Kasumi-1 (cell line): ENCODE data around the gene AK5.
A peak's percentile ranks its signal among the peaks of the same experiment; 100 is the strongest.

Source experiments
- DNase-seq, 2 experiments: peaks; one replicate each; lab custom pipeline; 2025; lab: John Stamatoyannopoulos, UW

Gene AK5

GRCh38 chr1:77281491-77282186 is at the start of gene AK5:
Gene AK5, plus strand, starts transcription at chr1:77282019. Its CDS starts 295 bp downstream, at chr1:77282314.
- peak; percentile 14 to 21 for DNase-seq

- no peak for DNase-seq
These were observed 49.0 kb upstream of the AK5 start for GRCh38 chr1:77232829-77233228.

- DNase-seq = no peak
These were observed 47.7 kb upstream of the AK5 start for GRCh38 chr1:77234096-77234495.

GRCh38 chr1:77234943-77235342 is 46.9 kb upstream of the AK5 start:
- DNase-seq = no peak

- DNase-seq = peak; percentile 64 to 72
These were observed 43.4 kb upstream of the AK5 start for GRCh38 chr1:77238462-77238861.

GRCh38 chr1:77239311-77239710 is 42.5 kb upstream of the AK5 start:
- DNase-seq = no peak

GRCh38 chr1:77245830-77246229 is 36.0 kb upstream of the AK5 start:
- DNase-seq = no peak

- no peak for DNase-seq
These were observed 31.7 kb upstream of the AK5 start for GRCh38 chr1:77250126-77250525.

GRCh38 chr1:77253211-77253610 is 28.6 kb upstream of the AK5 start:
- DNase-seq = no peak

- no peak for DNase-seq
These were observed 18.1 kb upstream of the AK5 start for GRCh38 chr1:77263708-77264107.

- no peak for DNase-seq
These were observed 16.6 kb upstream of the AK5 start for GRCh38 chr1:77265180-77265579.

GRCh38 chr1:77267035-77267434 is 14.8 kb upstream of the AK5 start:
- DNase-seq = no peak

GRCh38 chr1:77271852-77272580 is 9.8 kb upstream of the AK5 start:
- DNase-seq = no peak

- DNase-seq = no peak
These were observed 7.9 kb upstream of the AK5 start for GRCh38 chr1:77273891-77274290.

GRCh38 chr1:77275194-77275593 is 6.6 kb upstream of the AK5 start:
- no peak for DNase-seq

- no peak for DNase-seq
These were observed 4.9 kb upstream of the AK5 start for GRCh38 chr1:77276941-77277340.

- peak; percentile 72 to 86 for DNase-seq
These were observed 1.9 kb upstream of the AK5 start for GRCh38 chr1:77279929-77280328.

- no peak for DNase-seq
These were observed 857 bp upstream of the AK5 start for GRCh38 chr1:77280962-77281361.

- DNase-seq = peak; percentile 5 to 21
These were observed 507 bp downstream of the AK5 start for GRCh38 chr1:77282187-77282865.

GRCh38 chr1:77282866-77283539 is 1.2 kb downstream of the AK5 start:
- no peak for DNase-seq

- DNase-seq = no peak
These were observed 2.0 kb downstream of the AK5 start for GRCh38 chr1:77283701-77284425.

- DNase-seq = no peak
These were observed 5.7 kb downstream of the AK5 start for GRCh38 chr1:77287535-77287934.
